Gastrocnemius medialis (tissue), 4 donors: ENCODE data around the gene ZNF362. TPM values are rescaled to one million over a fixed set of nuclear protein-coding genes. Genes with fewer than 3 reads are reported as not detected.

Experiments
- ATAC-seq, 2 donors: fragments of 150-250 bp; one replicate each; pipeline ENCODE4 v1.9.1; 2016
- DNase-seq, 2 donors: peaks; one replicate each; pipeline ENCODE4 v3.0.0-alpha.2; 2019
- H3K27ac ChIP-seq, 4 donors: fragments of 200-600 bp; sonication (generic); 1 replicate in 1 of 4; 2 replicates in 3 of 4; pipeline ENCODE4 v1.5.1; 2016 to 2018; ENCODE audit warnings: mild to moderate bottlenecking in 2 of 4, moderate library complexity in 1 of 4
- H3K27me3 ChIP-seq, 3 donors: fragments of 200-600 bp; sonication (generic) in 2 of 3; 1 replicate in 1 of 3; 2 replicates in 2 of 3; pipeline versions ENCODE4 v1.5.1 to v1.6.0; 2016 to 2019; ENCODE audit warnings: mild to moderate bottlenecking in 1 of 3, moderate library complexity in 1 of 3
- H3K36me3 ChIP-seq, 2 donors: fragments of 200-600 bp; sonication (generic) in 1 of 2; one replicate each; pipeline ENCODE4 v1.5.1; 2017 to 2018
- H3K4me1 ChIP-seq, 2 donors: fragments of 200-600 bp; sonication (generic) in 1 of 2; one replicate each; pipeline ENCODE4 v1.5.1; 2016 to 2017; ENCODE audit warnings: mild to moderate bottlenecking in 2 of 2
- H3K4me3 ChIP-seq, 4 donors: fragments of 200-600 bp; sonication (generic) in 3 of 4; 1 replicate in 1 of 4; 2 replicates in 3 of 4; pipeline ENCODE4 v1.5.1; 2016 to 2019; ENCODE audit warnings: mild to moderate bottlenecking in 2 of 4
- H3K9me3 ChIP-seq, 3 donors: fragments of 200-600 bp; sonication (generic) in 2 of 3; 1 replicate in 1 of 3; 2 replicates in 2 of 3; pipeline ENCODE4 v1.5.1; 2016 to 2019
- POLR2A ChIP-seq, 2 donors: fragments of 450-650 bp; IDR thresholded peaks; one replicate each; pipeline ENCODE4 v1.6.1; 2017; ENCODE audit warnings: antibody characterized with exemption in 2 of 2, mild to moderate bottlenecking in 2 of 2, moderate library complexity in 2 of 2
- in situ Hi-C, 4 donors: fragments of 200-750 bp; cut with MboI; loops; one replicate each; pipeline versions ENCODE4 v1.15.0 to v1.8.0; 2017; ENCODE audit warnings: low sequenced_read_pairs in 4 of 4
- intact Hi-C: fragments of 100-400 bp; cut with DNase I; formaldehyde crosslinking; loops from one replicate; pipeline ENCODE4 v1.15.1; 2023; ENCODE audit warnings: low total_unique reads
- total RNA-seq, 4 donors: library from RNA; depleted of rRNA; stranded (reverse); fragments of >200 nt; gene quantifications; one replicate each; pipeline versions ENCODE4 v1.1.0 to v1.2.3, GENCODE V29; 2016
- TF ChIP-seq, protein P1 (sequence below), 5 experiments: fragments of 450-650 bp in 3 of 5; fragments of 200-600 bp in 2 of 5; sonication (generic) in 2 of 5; IDR thresholded peaks in 4 of 5; conservative IDR thresholded peaks in 1 of 5; 1 replicate in 4 of 5; 2 replicates in 1 of 5; pipeline ENCODE4 v1.5.1; 2016 to 2019; ENCODE audit warnings: antibody characterized with exemption in 5 of 5, mild to moderate bottlenecking in 3 of 5, moderate library complexity in 3 of 5

The ZNF362 gene
- total RNA-seq, 4 donors from 2014 or later = 6.4 to 19.2 (median 17.7) TPM

DNA sequence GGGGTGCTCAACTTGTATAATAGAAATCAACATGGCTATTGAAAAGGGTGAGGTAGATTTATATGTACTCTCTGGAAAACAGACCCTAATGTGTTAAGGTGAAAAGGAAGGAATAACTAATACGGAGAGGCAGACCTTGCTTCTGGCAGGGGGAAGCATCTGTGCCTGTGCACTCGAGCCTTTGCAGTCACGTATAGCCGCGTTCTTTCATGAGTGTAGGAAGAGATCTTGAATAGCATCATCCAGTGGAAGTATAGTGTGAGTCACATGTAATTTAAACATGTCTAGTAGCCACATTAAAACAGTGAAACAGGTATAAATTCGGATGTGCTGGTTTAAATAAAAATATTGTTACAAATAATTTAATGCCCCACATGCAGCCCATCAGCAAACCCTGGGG is 61.7 kb downstream of the ZNF362 start:
- intact Hi-C loops = no loop called here
- Histone ChIP-seq H3K4me3 (no peak overlapping the region), H3K9me3 (no peaks in the 10 kb centered on the region), H3K27me3 (no peaks in the 10 kb centered on the region), H3K4me1 (no peaks in the 10 kb centered on the region), H3K27ac (no peak overlapping the region), H3K36me3 (peaks cover 0 to 3% of the 10 kb centered on the region in 2 donors)
- in situ Hi-C loops = no loop called here
- DNase-seq (no peak), ATAC-seq (no peak)
- TF ChIP-seq, protein P1, sequence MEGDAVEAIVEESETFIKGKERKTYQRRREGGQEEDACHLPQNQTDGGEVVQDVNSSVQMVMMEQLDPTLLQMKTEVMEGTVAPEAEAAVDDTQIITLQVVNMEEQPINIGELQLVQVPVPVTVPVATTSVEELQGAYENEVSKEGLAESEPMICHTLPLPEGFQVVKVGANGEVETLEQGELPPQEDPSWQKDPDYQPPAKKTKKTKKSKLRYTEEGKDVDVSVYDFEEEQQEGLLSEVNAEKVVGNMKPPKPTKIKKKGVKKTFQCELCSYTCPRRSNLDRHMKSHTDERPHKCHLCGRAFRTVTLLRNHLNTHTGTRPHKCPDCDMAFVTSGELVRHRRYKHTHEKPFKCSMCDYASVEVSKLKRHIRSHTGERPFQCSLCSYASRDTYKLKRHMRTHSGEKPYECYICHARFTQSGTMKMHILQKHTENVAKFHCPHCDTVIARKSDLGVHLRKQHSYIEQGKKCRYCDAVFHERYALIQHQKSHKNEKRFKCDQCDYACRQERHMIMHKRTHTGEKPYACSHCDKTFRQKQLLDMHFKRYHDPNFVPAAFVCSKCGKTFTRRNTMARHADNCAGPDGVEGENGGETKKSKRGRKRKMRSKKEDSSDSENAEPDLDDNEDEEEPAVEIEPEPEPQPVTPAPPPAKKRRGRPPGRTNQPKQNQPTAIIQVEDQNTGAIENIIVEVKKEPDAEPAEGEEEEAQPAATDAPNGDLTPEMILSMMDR (IDR thresholded peaks at IDR 0.05 in 4 of 5, conservative IDR thresholded peaks at IDR 0.05 in 1 of 5) = no peak
- TF ChIP-seq POLR2A (IDR thresholded peaks at IDR 0.05) = no peak

DNA sequence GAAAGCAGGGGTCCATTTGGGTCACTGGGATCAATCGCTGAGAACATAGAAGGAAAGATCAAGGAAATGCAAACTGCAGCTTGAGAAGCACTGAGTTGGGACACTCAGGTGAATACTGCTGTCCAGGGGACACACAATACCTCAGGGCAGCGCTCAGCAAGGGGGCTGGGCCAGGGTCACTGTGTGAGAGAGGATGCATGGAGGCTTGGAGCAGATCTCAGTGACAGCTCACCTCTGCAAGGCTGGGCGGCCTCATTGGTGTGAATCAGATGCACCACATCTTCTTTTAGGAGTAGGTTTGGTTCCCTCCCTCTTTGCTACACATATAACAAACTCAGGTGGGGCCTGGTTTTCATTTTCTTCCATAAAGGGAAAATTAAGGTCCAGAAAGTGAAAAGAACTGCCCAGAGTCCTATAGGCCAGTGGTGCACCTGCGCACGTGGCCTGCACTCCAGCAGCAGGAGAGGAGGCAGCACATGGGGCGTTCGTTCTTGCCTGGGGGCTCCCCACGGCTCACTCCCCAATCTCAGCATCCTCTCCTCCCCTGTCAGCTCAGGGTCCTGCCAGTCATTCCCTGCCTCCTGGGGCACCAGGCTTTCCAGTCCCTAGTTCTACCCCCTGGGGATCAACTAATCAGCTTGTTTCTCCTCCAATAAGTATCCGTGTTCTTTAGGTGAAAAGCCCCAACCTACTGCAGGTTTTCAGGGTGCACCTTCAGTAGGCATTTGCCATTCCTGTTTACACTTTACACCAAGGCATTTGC is 63.1 kb downstream of the ZNF362 start:
- intact Hi-C loops = no loop called here
- in situ Hi-C loops = no loop called here
- TF ChIP-seq POLR2A (IDR thresholded peaks at IDR 0.05) = no peak
- TF ChIP-seq, protein P1 (IDR thresholded peaks at IDR 0.05 in 4 of 5, conservative IDR thresholded peaks at IDR 0.05 in 1 of 5) = no peak
- ATAC-seq = no peak
- DNase-seq = no peak
- Histone ChIP-seq H3K9me3 (no peaks in the 10 kb centered on the region), H3K36me3 (peaks cover 0 to 17% of the 10 kb centered on the region in 2 donors), H3K4me3 (no peak overlapping the region), H3K4me1 (no peaks in the 10 kb centered on the region), H3K27ac (peak overlapping the region in 1 of 4 donors; percentile 50), H3K27me3 (no peaks in the 10 kb centered on the region)

DNA sequence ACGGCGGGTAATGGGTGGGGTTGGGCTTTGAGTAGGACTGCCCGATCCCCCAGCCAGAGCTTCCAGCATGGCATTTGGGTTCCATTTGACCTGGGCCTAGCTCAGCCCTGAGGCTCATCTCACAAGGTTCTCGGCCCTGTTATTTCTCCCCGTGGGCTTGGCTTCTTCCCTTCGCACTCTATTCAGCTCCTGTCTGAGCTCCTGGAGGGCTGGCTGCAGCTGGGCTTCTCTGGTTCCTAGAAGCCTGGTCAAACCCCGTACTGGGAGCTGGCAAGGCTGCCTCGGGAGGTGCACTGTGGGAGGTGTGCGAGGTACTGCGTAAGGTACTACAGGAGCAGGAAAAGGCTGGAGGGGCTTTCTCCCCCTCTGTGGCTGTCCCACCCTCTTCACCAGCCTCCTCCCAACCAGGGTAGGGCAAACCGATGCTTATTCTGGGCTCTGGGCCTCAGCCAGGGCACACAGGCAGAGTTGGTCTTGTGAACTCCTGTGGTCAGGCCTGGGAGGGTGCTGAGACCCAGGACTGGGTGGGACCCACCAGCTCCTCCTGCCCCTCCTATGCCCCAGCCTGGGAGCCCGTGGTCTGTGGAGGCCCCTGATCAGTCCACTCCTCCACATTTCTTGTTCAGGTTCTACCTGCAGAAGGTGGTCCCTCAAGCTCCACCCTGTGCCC is 63.8 kb downstream of the ZNF362 start:
- TF ChIP-seq, protein P1 (IDR thresholded peaks at IDR 0.05 in 4 of 5, conservative IDR thresholded peaks at IDR 0.05 in 1 of 5) = no peak
- no peak for TF ChIP-seq POLR2A (IDR thresholded peaks at IDR 0.05)
- Histone ChIP-seq H3K27ac (peak overlapping the region in 3 of 4 donors; percentile 35 to 96 (median 50)), H3K4me3 (no peak overlapping the region), H3K4me1 (no peaks in the 10 kb centered on the region), H3K36me3 (peaks cover 0 to 24% of the 10 kb centered on the region in 2 donors), H3K9me3 (no peaks in the 10 kb centered on the region), H3K27me3 (no peaks in the 10 kb centered on the region)
- DNase-seq = no peak
- ATAC-seq = peak; percentile 10 to 28
- in situ Hi-C loops (no loop called here), intact Hi-C loops (no loop called here)

DNA sequence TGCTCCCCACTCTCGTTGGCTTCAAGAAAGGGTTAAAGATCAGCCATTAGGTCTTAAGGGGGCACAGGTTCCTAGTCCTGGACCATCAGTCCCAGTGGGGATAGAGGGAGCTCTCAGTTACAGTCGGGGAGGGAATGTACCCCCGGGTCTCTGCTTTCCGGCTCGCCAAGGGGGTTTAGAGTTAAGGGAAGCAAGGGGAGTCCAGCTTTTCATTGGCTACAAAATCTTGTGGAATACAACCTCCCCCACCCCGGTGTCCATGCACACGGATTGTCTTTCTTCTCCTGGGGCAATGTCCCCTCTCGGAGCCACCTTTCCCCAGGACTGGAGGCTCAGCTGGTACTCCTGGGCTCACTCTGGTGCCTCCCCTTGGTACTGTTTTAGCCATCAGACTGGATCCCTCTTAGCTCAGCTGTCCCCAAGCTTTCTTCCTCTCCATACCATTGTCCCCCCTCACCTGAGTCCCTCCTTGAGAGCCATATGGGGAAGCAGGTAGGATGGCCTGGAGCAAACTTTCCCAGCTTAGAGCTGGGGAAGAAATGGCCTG is 64.4 kb downstream of the ZNF362 start, which contains the start of gene A3GALT2:
Gene A3GALT2 (minus strand): TSS at position 480 of the 547 bp plus-strand sequence. CDS start 0 bp downstream, at position 480.
- no peak for DNase-seq
- H3K36me3 ChIP-seq = peaks cover 0 to 30% of the 10 kb centered on the region in 2 donors
- H3K4me3 ChIP-seq = no peak within 1 kb of the TSS
- peak; percentile 11 to 13 for ATAC-seq
- TF ChIP-seq POLR2A (IDR thresholded peaks at IDR 0.05) = no peak
- TF ChIP-seq, protein P1 (IDR thresholded peaks at IDR 0.05 in 4 of 5, conservative IDR thresholded peaks at IDR 0.05 in 1 of 5) = no peak
- no peaks in the 10 kb centered on the region for H3K4me1 ChIP-seq
- H3K27me3 ChIP-seq = no peaks in the 10 kb centered on the region
- intact Hi-C loops (no loop called here), in situ Hi-C loops (no loop called here)
- H3K9me3 ChIP-seq = no peaks in the 10 kb centered on the region
- peak within 1 kb of the TSS; percentile 30 to 96 (median 42) for H3K27ac ChIP-seq
